GM18909 (cell line): Measurements from ENCODE around the gene OSBPL3.
"Not testable (repeated sequence)": the region's sequence is repeated elsewhere in the genome, so short reads cannot be mapped to it uniquely, and the experiment has no call there.

ENCODE experiments used
- ATAC-seq: cut with Tn5 transposase; IDR thresholded peaks from one replicate; pipeline ENCODE4 v1.9.1; 2021; ENCODE audit warnings: mild to moderate bottlenecking; ENCODE audit not compliant: unreplicated experiment, poor library complexity

Gene OSBPL3

GRCh38 chr7:24924375-24924774 lies 55.6 kb downstream of the OSBPL3 start:
- no peak for ATAC-seq

- ATAC-seq: no peak
Measured at GRCh38 chr7:24923172-24923865, 56.7 kb downstream of the OSBPL3 start.

GRCh38 chr7:24922099-24922773 lies 57.7 kb downstream of the OSBPL3 start:
- ATAC-seq: no peak

- ATAC-seq: no peak
Measured at GRCh38 chr7:24921362-24921679, 58.7 kb downstream of the OSBPL3 start.

GRCh38 chr7:24920451-24921361 lies 59.3 kb downstream of the OSBPL3 start:
- no peak for ATAC-seq

GRCh38 chr7:24917510-24918239 lies 62.3 kb downstream of the OSBPL3 start:
- ATAC-seq: peak; percentile 54

GRCh38 chr7:24916463-24917040 lies 63.4 kb downstream of the OSBPL3 start:
- ATAC-seq: no peak

GRCh38 chr7:24914465-24914859 lies 65.5 kb downstream of the OSBPL3 start:
- no peak for ATAC-seq

- ATAC-seq: no peak
Measured at GRCh38 chr7:24913801-24914464, 66.0 kb downstream of the OSBPL3 start.

- ATAC-seq: no peak
Measured at GRCh38 chr7:24912874-24913514, 67.0 kb downstream of the OSBPL3 start.

- ATAC-seq: no peak
Measured at GRCh38 chr7:24912424-24912823, 67.6 kb downstream of the OSBPL3 start.

GRCh38 chr7:24911213-24911603 lies 68.8 kb downstream of the OSBPL3 start:
- ATAC-seq: peak; percentile 39

GRCh38 chr7:24910551-24911212 lies 69.3 kb downstream of the OSBPL3 start:
- no peak for ATAC-seq

- no peak for ATAC-seq
Measured at GRCh38 chr7:24908727-24909126, 71.3 kb downstream of the OSBPL3 start.

- ATAC-seq: no peak
Measured at GRCh38 chr7:24908166-24908565, 71.8 kb downstream of the OSBPL3 start.

GRCh38 chr7:24907311-24907886 lies 72.6 kb downstream of the OSBPL3 start:
- ATAC-seq: peak; percentile 57

- ATAC-seq: no peak
Measured at GRCh38 chr7:24905996-24906770, 73.8 kb downstream of the OSBPL3 start.

- ATAC-seq: not testable (repeated sequence)
Measured at GRCh38 chr7:24903992-24904391, 76.0 kb downstream of the OSBPL3 start.
